Type B pancreatic cell (in vitro differentiated cells): ENCODE data around the gene SELENOI. TPM values are rescaled to one million over a fixed set of nuclear protein-coding genes. Genes with fewer than 3 reads are reported as not detected.

Experiments
- DNase-seq: peaks from one replicate; pipeline ENCODE4 v3.0.0; 2021; ENCODE audit warnings: mixed read lengths; ENCODE audit not compliant: unreplicated experiment; ENCODE audit errors: extremely low spot score
- H3K27ac Mint-ChIP-seq: 2 replicates; pipeline ENCODE4 v1.8.0; 2021; ENCODE audit warnings: mild to moderate bottlenecking, mixed read lengths
- H3K27me3 Mint-ChIP-seq: 2 replicates; pipeline ENCODE4 v1.8.0; 2021; ENCODE audit warnings: mixed read lengths
- H3K36me3 Mint-ChIP-seq: 2 replicates; pipeline ENCODE4 v1.8.0; 2021; ENCODE audit warnings: mixed read lengths
- H3K4me1 Mint-ChIP-seq: one replicate; pipeline ENCODE4 v1.8.0; 2021; ENCODE audit warnings: mixed read lengths; ENCODE audit not compliant: unreplicated experiment
- H3K4me3 Mint-ChIP-seq: 2 replicates; pipeline ENCODE4 v1.8.0; 2021; ENCODE audit warnings: mild to moderate bottlenecking, mixed read lengths
- H3K9me3 Mint-ChIP-seq: 2 replicates; pipeline ENCODE4 v1.8.0; 2021; ENCODE audit warnings: mixed read lengths
- CTCF ChIP-seq: fragments of 200-600 bp; sonication (generic); conservative IDR thresholded peaks from 2 replicates; pipeline ENCODE4 v1.5.0; 2021; ENCODE audit warnings: antibody characterized with exemption, mild to moderate bottlenecking
- total RNA-seq: library from RNA; stranded (reverse); gene quantifications from 2 replicates; pipeline ENCODE4 v1.2.1, GENCODE V29; 2021; ENCODE audit warnings: low replicate concordance

The SELENOI gene
- total RNA-seq, 1 donor from 2014 or later = 38.8 TPM

- no peak for DNase-seq
- H3K27me3 Mint-ChIP-seq = no peaks in the 10 kb centered on the region
- no peak overlapping the region for H3K4me3 Mint-ChIP-seq
- no peaks in the 10 kb centered on the region for H3K4me1 Mint-ChIP-seq
- H3K9me3 Mint-ChIP-seq = no peaks in the 10 kb centered on the region
- no peaks in the 10 kb centered on the region for H3K36me3 Mint-ChIP-seq
- no peak overlapping the region for H3K27ac Mint-ChIP-seq
- no peak for TF ChIP-seq CTCF
Measured at GRCh38 chr2:26409785-26410184, 63.8 kb downstream of the SELENOI start.

GRCh38 chr2:26410764-26411243 lies 64.9 kb downstream of the SELENOI start:
- H3K4me1 Mint-ChIP-seq = no peaks in the 10 kb centered on the region
- H3K27me3 Mint-ChIP-seq = no peaks in the 10 kb centered on the region
- H3K27ac Mint-ChIP-seq = no peak overlapping the region
- H3K36me3 Mint-ChIP-seq = no peaks in the 10 kb centered on the region
- H3K9me3 Mint-ChIP-seq = no peaks in the 10 kb centered on the region
- no peak for DNase-seq
- H3K4me3 Mint-ChIP-seq = no peak overlapping the region
- no peak for TF ChIP-seq CTCF

- TF ChIP-seq CTCF = no peak
- Mint-ChIP-seq H3K27me3 (no peaks in the 10 kb centered on the region), H3K27ac (no peak overlapping the region), H3K36me3 (no peaks in the 10 kb centered on the region), H3K9me3 (no peaks in the 10 kb centered on the region), H3K4me3 (no peak overlapping the region), H3K4me1 (no peaks in the 10 kb centered on the region)
- no peak for DNase-seq
Measured at GRCh38 chr2:26411419-26411818, 65.5 kb downstream of the SELENOI start.

- TF ChIP-seq CTCF = no peak
- Mint-ChIP-seq H3K9me3 (no peaks in the 10 kb centered on the region), H3K4me3 (no peak overlapping the region), H3K27ac (no peak overlapping the region), H3K4me1 (no peaks in the 10 kb centered on the region), H3K27me3 (peaks cover 4% of the 10 kb centered on the region), H3K36me3 (no peaks in the 10 kb centered on the region)
- no peak for DNase-seq
Measured at GRCh38 chr2:26412091-26412673, 66.2 kb downstream of the SELENOI start.

- no peak for DNase-seq
- no peaks in the 10 kb centered on the region for H3K9me3 Mint-ChIP-seq
- H3K36me3 Mint-ChIP-seq = no peaks in the 10 kb centered on the region
Measured at GRCh38 chr2:26414311-26414710, 68.4 kb downstream of the SELENOI start.

More at GRCh38 chr2:26414311-26414710, 68.4 kb downstream of the SELENOI start:
- H3K27me3 Mint-ChIP-seq = peaks cover 4% of the 10 kb centered on the region
- no peak overlapping the region for H3K4me3 Mint-ChIP-seq
- no peak for TF ChIP-seq CTCF
- H3K27ac Mint-ChIP-seq = no peak overlapping the region
- H3K4me1 Mint-ChIP-seq = no peaks in the 10 kb centered on the region
